Natural killer cell (primary cell): ENCODE data around the gene DIPK1A. TPM values are rescaled to one million over a fixed set of nuclear protein-coding genes. Genes with fewer than 3 reads are reported as not detected.

Source experiments
- ATAC-seq, 3 donors: fragments of 150-1000 bp in 2 of 3; fragments of 200-7000 bp in 1 of 3; cut with Tn5 transposase; 1 replicate in 1 of 3; 2 replicates in 2 of 3; pipeline ENCODE4 v1.10.0; 2021; ENCODE audit warnings: mild to moderate bottlenecking in 2 of 3, moderate library complexity in 2 of 3
- DNase-seq, 2 donors: peaks; one replicate each; pipeline versions ENCODE4 v3.0.0 to v3.0.0-alpha.2; 2013 to 2021; ENCODE audit warnings: mixed read lengths in 1 of 2
- H3K27ac ChIP-seq: one replicate; pipeline ENCODE4 v1.5.1; 2013; ENCODE audit warnings: mild to moderate bottlenecking, low read length
- H3K27me3 ChIP-seq: one replicate; pipeline ENCODE4 v1.6.1; 2013; ENCODE audit warnings: low read length; ENCODE audit not compliant: control insufficient read depth, insufficient read depth
- H3K36me3 ChIP-seq: one replicate; pipeline ENCODE4 v1.6.1; 2013; ENCODE audit warnings: low read length; ENCODE audit not compliant: control insufficient read depth, insufficient read depth
- H3K4me1 ChIP-seq: one replicate; pipeline ENCODE4 v1.6.1; 2013; ENCODE audit warnings: low read length; ENCODE audit not compliant: control insufficient read depth, insufficient read depth
- H3K4me3 ChIP-seq: one replicate; pipeline ENCODE4 v1.5.1; 2013; ENCODE audit warnings: low read length
- H3K9me3 ChIP-seq: one replicate; pipeline ENCODE4 v1.6.1; 2013; ENCODE audit warnings: low read length; ENCODE audit not compliant: control insufficient read depth, insufficient read depth
- H3K27ac Mint-ChIP-seq, 2 donors: one replicate each; pipeline ENCODE4 v1.8.0; 2022; ENCODE audit warnings: mild to moderate bottlenecking in 2 of 2, mixed read lengths in 2 of 2, moderate library complexity in 1 of 2
- H3K27me3 Mint-ChIP-seq, 2 donors: one replicate each; pipeline ENCODE4 v1.8.0; 2022; ENCODE audit warnings: low read depth in 2 of 2, mixed read lengths in 2 of 2
- H3K36me3 Mint-ChIP-seq: one replicate; pipeline ENCODE4 v1.8.0; 2022; ENCODE audit warnings: mixed read lengths
- H3K4me1 Mint-ChIP-seq, 2 donors: one replicate each; pipeline ENCODE4 v1.8.0; 2022; ENCODE audit warnings: mixed read lengths in 2 of 2
- H3K4me3 Mint-ChIP-seq: one replicate; pipeline ENCODE4 v1.8.0; 2022; ENCODE audit warnings: mild to moderate bottlenecking, moderate library complexity, mixed read lengths
- H3K9me3 Mint-ChIP-seq, 2 donors: one replicate each; pipeline ENCODE4 v1.8.0; 2022; ENCODE audit warnings: mixed read lengths in 2 of 2
- CTCF ChIP-seq: fragments of 200-600 bp; IDR thresholded peaks from one replicate; pipeline ENCODE4 v1.8.0; 2022; ENCODE audit warnings: antibody characterized with exemption
- WGBS: methylation state at CpG from one replicate; pipeline ENCODE4 v1.1.7; 2013; ENCODE audit warnings: missing lambda C conversion rate; ENCODE audit not compliant: insufficient coverage; 5-methylcytosine and 5-hydroxymethylcytosine counted together
- intact Hi-C: fragments of 100-400 bp; cut with micrococcal nuclease; formaldehyde crosslinking; loops from one replicate; pipeline ENCODE4 v1.14.2; 2022
- total RNA-seq, 4 donors: library from RNA; stranded (reverse); fragments of 120-200 nt in 1 of 4; gene quantifications; one replicate each; pipeline versions ENCODE4 v1.2.3 to v1.2.4, GENCODE V29; 2013 to 2022

The DIPK1A gene
- total RNA-seq, 3 donors from 2014 or later (not counting 1 experiment from before 2014, with no cell fraction given), result 7.0 to 11.3 (median 11.2) TPM

- no peak for DNase-seq
These were observed 101.7 kb downstream of the DIPK1A start for GRCh38 chr1:92859400-92860039.

GRCh38 chr1:92858564-92859399, 102.5 kb downstream of the DIPK1A start:
- peak; percentile 97 to 99 (median 98) for ATAC-seq
- H3K27me3 Mint-ChIP-seq, result no peaks in the 10 kb centered on the region
- no peaks in the 10 kb centered on the region for H3K9me3 Mint-ChIP-seq
- H3K4me3 Mint-ChIP-seq, result peak overlapping the region; percentile 51
- H3K36me3 ChIP-seq, result no peaks in the 10 kb centered on the region
- peaks cover 12% of the 10 kb centered on the region for H3K36me3 Mint-ChIP-seq
- H3K4me1 Mint-ChIP-seq, result peaks cover 15 to 20% of the 10 kb centered on the region in 2 donors
- no peak overlapping the region for H3K4me3 ChIP-seq
- no peaks in the 10 kb centered on the region for H3K27me3 ChIP-seq
- peak overlapping the region; percentile 22 to 81 for H3K27ac Mint-ChIP-seq
- peak in 1 of 2 donors; percentile 88 for DNase-seq
- no peaks in the 10 kb centered on the region for H3K9me3 ChIP-seq
- no peak overlapping the region for H3K27ac ChIP-seq
- 57% methylated on average over 10 of the region's 13 CpGs for WGBS
- intact Hi-C loops, result loop anchor here (1.0 kb wide), 3 partner anchors 102 to 204 kb away; no protein-coding TSS in a partner anchor
- TF ChIP-seq CTCF, result peak; percentile 97
- H3K4me1 ChIP-seq, result no peaks in the 10 kb centered on the region

More at GRCh38 chr1:92859400-92860039, 101.7 kb downstream of the DIPK1A start:
- peak overlapping the region; percentile 22 to 81 for H3K27ac Mint-ChIP-seq
- H3K27me3 Mint-ChIP-seq, result no peaks in the 10 kb centered on the region
- Histone ChIP-seq H3K9me3 (no peaks in the 10 kb centered on the region), H3K4me1 (no peaks in the 10 kb centered on the region), H3K27ac (no peak overlapping the region), H3K36me3 (no peaks in the 10 kb centered on the region), H3K4me3 (no peak overlapping the region), H3K27me3 (no peaks in the 10 kb centered on the region)
- TF ChIP-seq CTCF, result no peak
- no peak for ATAC-seq
- H3K36me3 Mint-ChIP-seq, result peaks cover 10% of the 10 kb centered on the region
- 67% methylated on average over 6 of the region's 7 CpGs for WGBS
- H3K9me3 Mint-ChIP-seq, result no peaks in the 10 kb centered on the region
- H3K4me1 Mint-ChIP-seq, result peaks cover 8 to 13% of the 10 kb centered on the region in 2 donors
- intact Hi-C loops, result loop anchor here (1.0 kb wide), 3 partner anchors 101 to 203 kb away; no protein-coding TSS in a partner anchor
- peak overlapping the region; percentile 51 for H3K4me3 Mint-ChIP-seq

- peak overlapping the region in 1 of 2 donors; percentile 4 for H3K27ac Mint-ChIP-seq
- 98% methylated on average over 5 of the region's 5 CpGs for WGBS
- H3K4me1 ChIP-seq, result no peaks in the 10 kb centered on the region
- no peak for TF ChIP-seq CTCF
- peaks cover 15 to 20% of the 10 kb centered on the region in 2 donors for H3K4me1 Mint-ChIP-seq
- no peaks in the 10 kb centered on the region for H3K27me3 ChIP-seq
- no peaks in the 10 kb centered on the region for H3K9me3 Mint-ChIP-seq
- no peak overlapping the region for H3K4me3 Mint-ChIP-seq
- ATAC-seq, result no peak
- intact Hi-C loops, result no loop called here
- no peaks in the 10 kb centered on the region for H3K9me3 ChIP-seq
- no peaks in the 10 kb centered on the region for H3K27me3 Mint-ChIP-seq
- no peak for DNase-seq
- H3K36me3 Mint-ChIP-seq, result peaks cover 12% of the 10 kb centered on the region
- H3K36me3 ChIP-seq, result no peaks in the 10 kb centered on the region
- H3K27ac ChIP-seq, result no peak overlapping the region
- no peak overlapping the region for H3K4me3 ChIP-seq
These were observed 103.4 kb downstream of the DIPK1A start for GRCh38 chr1:92857817-92858216.
